ENCODE results near the gene CALCB.
"Not testable (repeated sequence)": the region's sequence is repeated elsewhere in the genome, so short reads cannot be mapped to it uniquely, and the experiment has no call there.

The CALCB gene

DNA sequence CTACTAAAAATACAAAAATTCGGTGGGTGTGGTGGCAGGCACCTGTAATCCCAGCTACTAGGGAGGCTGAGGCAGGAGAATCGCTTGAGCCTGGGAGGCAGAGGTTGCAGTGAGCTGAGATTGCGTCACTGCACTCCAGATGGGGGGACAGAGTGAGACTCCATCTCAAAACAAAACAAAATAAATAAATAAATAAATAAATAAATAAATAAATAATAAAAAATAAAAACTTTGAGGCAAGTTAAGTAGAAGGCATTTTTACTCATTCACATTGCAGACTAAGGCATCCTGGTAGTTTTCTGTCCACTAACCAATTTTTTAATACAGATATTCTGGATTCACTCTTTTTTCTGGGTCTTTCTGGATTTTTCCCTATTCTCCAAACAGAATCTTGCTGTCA, 26.7 kb upstream of the CALCB start:
- not testable (repeated sequence) for H3K27ac ChIP-seq (ENCODE audit: insufficient read depth, low read length, poor library complexity, severe bottlenecking); H3K36me3 ChIP-seq (ENCODE audit: control insufficient read depth, insufficient read depth, low read length); H3K27me3 ChIP-seq (replicated peaks; ENCODE audit: control insufficient read depth, insufficient read depth, low read length, poor library complexity, severe bottlenecking)

DNA sequence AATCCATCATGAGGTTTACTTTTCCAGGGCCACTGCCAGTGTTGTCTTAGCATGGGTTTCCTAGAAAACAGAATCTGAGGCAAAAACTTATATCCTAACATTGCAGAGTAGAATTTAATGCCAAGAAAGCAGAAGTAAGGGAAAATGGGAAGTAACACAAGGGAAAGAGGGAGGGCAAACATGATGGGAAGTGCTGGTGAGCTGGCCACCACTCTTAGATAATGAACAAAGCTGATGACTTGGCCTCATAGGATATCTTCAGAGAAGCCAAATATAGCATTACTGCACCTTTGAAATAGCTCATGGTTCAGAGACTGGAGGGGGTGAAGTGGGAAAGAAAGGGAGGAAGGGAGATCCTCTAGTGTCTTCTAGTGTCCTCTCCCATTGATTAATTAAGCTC, 24.8 kb upstream of the CALCB start:
- no peak overlapping the region for H3K27ac ChIP-seq (ENCODE audit: insufficient read depth, low read length, poor library complexity, severe bottlenecking)
- H3K36me3 ChIP-seq (ENCODE audit: control insufficient read depth, insufficient read depth, low read length): no peaks in the 10 kb centered on the region
- no peaks in the 10 kb centered on the region for H3K4me1 ChIP-seq (ENCODE audit: control insufficient read depth, insufficient read depth, low read length, poor library complexity, severe bottlenecking)
- DNase-seq: no peak
- H3K4me3 ChIP-seq (ENCODE audit: insufficient read depth, low read depth, low read length, poor library complexity, severe bottlenecking): no peak overlapping the region
- no peaks in the 10 kb centered on the region for H3K9me3 ChIP-seq (ENCODE audit: control insufficient read depth, low read length)
- H3K27me3 ChIP-seq (replicated peaks; ENCODE audit: control insufficient read depth, insufficient read depth, low read length, poor library complexity, severe bottlenecking): no peaks in the 10 kb centered on the region

More for the DNA sequence above, 26.7 kb upstream of the CALCB start:
- H3K4me1 ChIP-seq (ENCODE audit: control insufficient read depth, insufficient read depth, low read length, poor library complexity, severe bottlenecking); DNase-seq; H3K9me3 ChIP-seq (ENCODE audit: control insufficient read depth, low read length); H3K4me3 ChIP-seq (ENCODE audit: insufficient read depth, low read depth, low read length, poor library complexity, severe bottlenecking): not testable (repeated sequence)

DNA sequence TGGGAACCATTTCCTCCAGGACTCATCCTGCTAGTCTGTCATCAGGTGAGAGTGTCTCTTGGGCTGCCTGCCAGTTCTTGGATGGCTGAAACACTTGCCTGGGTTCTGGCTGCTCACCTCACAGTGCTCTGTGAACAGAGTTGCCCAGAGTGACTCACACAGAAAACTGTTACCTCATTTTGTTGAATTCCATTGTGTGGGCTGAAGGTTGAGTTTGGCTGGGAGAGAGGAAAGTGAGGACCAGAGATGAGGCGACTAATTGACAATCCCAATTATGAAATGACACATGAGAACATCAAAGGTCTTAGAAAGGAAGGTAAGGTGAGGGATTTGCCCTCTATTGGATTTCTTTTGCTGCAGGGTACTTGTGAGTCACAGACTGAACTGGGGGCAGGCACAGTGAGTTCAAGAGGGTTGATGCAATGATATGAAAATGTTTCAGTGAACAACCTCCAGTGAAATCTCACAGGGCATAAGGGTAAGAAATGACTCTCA, 20.2 kb upstream of the CALCB start:
- H3K27ac ChIP-seq (ENCODE audit: insufficient read depth, low read length, poor library complexity, severe bottlenecking): no peak overlapping the region
- H3K9me3 ChIP-seq (ENCODE audit: control insufficient read depth, low read length): no peaks in the 10 kb centered on the region
- DNase-seq: no peak

GRCh38 chr11:15055620-15056356, 17.6 kb upstream of the CALCB start:
- H3K4me3 ChIP-seq (ENCODE audit: insufficient read depth, low read depth, low read length, poor library complexity, severe bottlenecking): no peak overlapping the region
- no peak overlapping the region for H3K27ac ChIP-seq (ENCODE audit: insufficient read depth, low read length, poor library complexity, severe bottlenecking)
- no peaks in the 10 kb centered on the region for H3K36me3 ChIP-seq (ENCODE audit: control insufficient read depth, insufficient read depth, low read length)
- no peaks in the 10 kb centered on the region for H3K4me1 ChIP-seq (ENCODE audit: control insufficient read depth, insufficient read depth, low read length, poor library complexity, severe bottlenecking)
- H3K9me3 ChIP-seq (ENCODE audit: control insufficient read depth, low read length): no peaks in the 10 kb centered on the region
- DNase-seq: no peak
- H3K27me3 ChIP-seq (replicated peaks; ENCODE audit: control insufficient read depth, insufficient read depth, low read length, poor library complexity, severe bottlenecking): no peaks in the 10 kb centered on the region

More for the DNA sequence above, 20.2 kb upstream of the CALCB start:
- Histone ChIP-seq H3K4me1 (ENCODE audit: control insufficient read depth, insufficient read depth, low read length, poor library complexity, severe bottlenecking) (no peaks in the 10 kb centered on the region), H3K36me3 (ENCODE audit: control insufficient read depth, insufficient read depth, low read length) (no peaks in the 10 kb centered on the region), H3K4me3 (ENCODE audit: insufficient read depth, low read depth, low read length, poor library complexity, severe bottlenecking) (no peak overlapping the region), H3K27me3 (replicated peaks; ENCODE audit: control insufficient read depth, insufficient read depth, low read length, poor library complexity, severe bottlenecking) (no peaks in the 10 kb centered on the region)

GRCh38 chr11:15057329-15057728, 16.1 kb upstream of the CALCB start:
- no peaks in the 10 kb centered on the region for H3K4me1 ChIP-seq (ENCODE audit: control insufficient read depth, insufficient read depth, low read length, poor library complexity, severe bottlenecking)
- H3K4me3 ChIP-seq (ENCODE audit: insufficient read depth, low read depth, low read length, poor library complexity, severe bottlenecking): no peak overlapping the region
- no peaks in the 10 kb centered on the region for H3K36me3 ChIP-seq (ENCODE audit: control insufficient read depth, insufficient read depth, low read length)
- H3K27me3 ChIP-seq (replicated peaks; ENCODE audit: control insufficient read depth, insufficient read depth, low read length, poor library complexity, severe bottlenecking): no peaks in the 10 kb centered on the region
- DNase-seq: no peak
- no peak overlapping the region for H3K27ac ChIP-seq (ENCODE audit: insufficient read depth, low read length, poor library complexity, severe bottlenecking)
- H3K9me3 ChIP-seq (ENCODE audit: control insufficient read depth, low read length): no peaks in the 10 kb centered on the region

- Histone ChIP-seq H3K4me3 (ENCODE audit: insufficient read depth, low read depth, low read length, poor library complexity, severe bottlenecking) (no peak overlapping the region), H3K36me3 (ENCODE audit: control insufficient read depth, insufficient read depth, low read length) (no peaks in the 10 kb centered on the region), H3K27me3 (replicated peaks; ENCODE audit: control insufficient read depth, insufficient read depth, low read length, poor library complexity, severe bottlenecking) (no peaks in the 10 kb centered on the region), H3K27ac (ENCODE audit: insufficient read depth, low read length, poor library complexity, severe bottlenecking) (no peak overlapping the region), H3K9me3 (ENCODE audit: control insufficient read depth, low read length) (no peaks in the 10 kb centered on the region), H3K4me1 (ENCODE audit: control insufficient read depth, insufficient read depth, low read length, poor library complexity, severe bottlenecking) (no peaks in the 10 kb centered on the region)
- no peak for DNase-seq
These were observed 14.1 kb upstream of the CALCB start for GRCh38 chr11:15059132-15059915.

DNA sequence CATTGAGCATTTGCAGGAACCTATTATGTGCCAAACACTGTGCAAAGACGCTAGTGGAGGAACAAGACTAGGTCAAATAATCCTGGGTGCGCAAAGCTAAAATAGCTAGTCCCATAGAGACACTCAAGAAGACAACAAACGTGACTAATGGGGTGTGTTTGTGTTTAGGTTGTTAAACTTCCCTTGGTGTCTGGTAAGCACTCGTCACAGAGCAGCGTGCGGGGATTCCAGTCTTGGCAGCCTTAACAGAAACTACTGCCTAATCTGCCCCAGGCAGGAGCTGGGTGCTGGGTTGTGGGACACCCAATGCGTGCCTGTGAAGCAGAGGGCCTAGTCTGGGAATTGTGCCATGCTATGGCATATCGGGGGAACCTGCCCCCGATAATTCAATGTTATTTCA, 10.8 kb upstream of the CALCB start:
- no peak for DNase-seq
- Histone ChIP-seq H3K4me1 (ENCODE audit: control insufficient read depth, insufficient read depth, low read length, poor library complexity, severe bottlenecking) (no peaks in the 10 kb centered on the region), H3K4me3 (ENCODE audit: insufficient read depth, low read depth, low read length, poor library complexity, severe bottlenecking) (no peak overlapping the region), H3K9me3 (ENCODE audit: control insufficient read depth, low read length) (no peaks in the 10 kb centered on the region), H3K27ac (ENCODE audit: insufficient read depth, low read length, poor library complexity, severe bottlenecking) (no peak overlapping the region), H3K36me3 (ENCODE audit: control insufficient read depth, insufficient read depth, low read length) (no peaks in the 10 kb centered on the region), H3K27me3 (replicated peaks; ENCODE audit: control insufficient read depth, insufficient read depth, low read length, poor library complexity, severe bottlenecking) (no peaks in the 10 kb centered on the region)

- H3K4me3 ChIP-seq (ENCODE audit: insufficient read depth, low read depth, low read length, poor library complexity, severe bottlenecking); H3K36me3 ChIP-seq (ENCODE audit: control insufficient read depth, insufficient read depth, low read length); H3K27ac ChIP-seq (ENCODE audit: insufficient read depth, low read length, poor library complexity, severe bottlenecking); H3K9me3 ChIP-seq (ENCODE audit: control insufficient read depth, low read length); DNase-seq: not testable (repeated sequence)
- Histone ChIP-seq H3K4me1 (ENCODE audit: control insufficient read depth, insufficient read depth, low read length, poor library complexity, severe bottlenecking) (peaks cover 16% of the 10 kb centered on the region), H3K27me3 (replicated peaks; ENCODE audit: control insufficient read depth, insufficient read depth, low read length, poor library complexity, severe bottlenecking) (peaks cover 14% of the 10 kb centered on the region)
These were observed 3.6 kb upstream of the CALCB start for GRCh38 chr11:15069751-15070150.

GRCh38 chr11:15071556-15072255, 1.7 kb upstream of the CALCB start:
- Histone ChIP-seq H3K36me3 (ENCODE audit: control insufficient read depth, insufficient read depth, low read length) (no peaks in the 10 kb centered on the region), H3K4me1 (ENCODE audit: control insufficient read depth, insufficient read depth, low read length, poor library complexity, severe bottlenecking) (peaks cover 18% of the 10 kb centered on the region), H3K27ac (ENCODE audit: insufficient read depth, low read length, poor library complexity, severe bottlenecking) (no peak overlapping the region), H3K4me3 (ENCODE audit: insufficient read depth, low read depth, low read length, poor library complexity, severe bottlenecking) (no peak overlapping the region), H3K9me3 (ENCODE audit: control insufficient read depth, low read length) (no peaks in the 10 kb centered on the region), H3K27me3 (replicated peaks; ENCODE audit: control insufficient read depth, insufficient read depth, low read length, poor library complexity, severe bottlenecking) (peaks cover 14% of the 10 kb centered on the region)
- no peak for DNase-seq
